GM12801 (cell line): ENCODE results near the gene LRP1B.

Experiments
- TF ChIP-seq, protein P1 (sequence below): IDR thresholded peaks from one replicate; pipeline ENCODE4 v1.5.1; 2011; ENCODE audit warnings: control low read depth; ENCODE audit not compliant: insufficient read length; ENCODE audit errors: extremely low read depth

LRP1B gene

GRCh38 chr2:140472676-140473075, 1658.1 kb downstream of the LRP1B start:
- TF ChIP-seq, protein P1, sequence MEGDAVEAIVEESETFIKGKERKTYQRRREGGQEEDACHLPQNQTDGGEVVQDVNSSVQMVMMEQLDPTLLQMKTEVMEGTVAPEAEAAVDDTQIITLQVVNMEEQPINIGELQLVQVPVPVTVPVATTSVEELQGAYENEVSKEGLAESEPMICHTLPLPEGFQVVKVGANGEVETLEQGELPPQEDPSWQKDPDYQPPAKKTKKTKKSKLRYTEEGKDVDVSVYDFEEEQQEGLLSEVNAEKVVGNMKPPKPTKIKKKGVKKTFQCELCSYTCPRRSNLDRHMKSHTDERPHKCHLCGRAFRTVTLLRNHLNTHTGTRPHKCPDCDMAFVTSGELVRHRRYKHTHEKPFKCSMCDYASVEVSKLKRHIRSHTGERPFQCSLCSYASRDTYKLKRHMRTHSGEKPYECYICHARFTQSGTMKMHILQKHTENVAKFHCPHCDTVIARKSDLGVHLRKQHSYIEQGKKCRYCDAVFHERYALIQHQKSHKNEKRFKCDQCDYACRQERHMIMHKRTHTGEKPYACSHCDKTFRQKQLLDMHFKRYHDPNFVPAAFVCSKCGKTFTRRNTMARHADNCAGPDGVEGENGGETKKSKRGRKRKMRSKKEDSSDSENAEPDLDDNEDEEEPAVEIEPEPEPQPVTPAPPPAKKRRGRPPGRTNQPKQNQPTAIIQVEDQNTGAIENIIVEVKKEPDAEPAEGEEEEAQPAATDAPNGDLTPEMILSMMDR: no peak

GRCh38 chr2:140465301-140465700, 1665.5 kb downstream of the LRP1B start:
- TF ChIP-seq, protein P1: no peak

GRCh38 chr2:140462990-140463389, 1667.8 kb downstream of the LRP1B start:
- TF ChIP-seq, protein P1: no peak

GRCh38 chr2:140457483-140457882, 1673.3 kb downstream of the LRP1B start:
- TF ChIP-seq, protein P1: no peak

DNA sequence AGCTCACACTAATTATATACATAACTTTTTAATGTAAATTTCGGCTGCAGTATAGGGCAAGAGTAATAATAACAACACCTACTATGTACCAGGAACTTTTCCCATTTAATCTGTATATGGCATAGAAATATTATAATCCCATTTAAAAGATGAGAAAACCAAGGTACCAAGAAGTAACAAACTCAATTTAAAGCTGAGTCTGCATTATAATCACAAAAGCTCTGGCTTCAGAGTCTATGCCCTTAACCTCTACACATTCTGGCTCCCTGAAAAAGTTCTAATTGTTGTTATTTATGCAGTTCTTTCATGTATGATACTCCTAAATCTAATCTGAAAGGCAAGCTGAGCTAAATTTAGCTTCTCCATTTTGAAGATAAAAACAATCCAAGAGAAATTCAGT, 1675.5 kb downstream of the LRP1B start:
- TF ChIP-seq, protein P1: no peak

GRCh38 chr2:140454717-140455116, 1676.1 kb downstream of the LRP1B start:
- TF ChIP-seq, protein P1: no peak

DNA sequence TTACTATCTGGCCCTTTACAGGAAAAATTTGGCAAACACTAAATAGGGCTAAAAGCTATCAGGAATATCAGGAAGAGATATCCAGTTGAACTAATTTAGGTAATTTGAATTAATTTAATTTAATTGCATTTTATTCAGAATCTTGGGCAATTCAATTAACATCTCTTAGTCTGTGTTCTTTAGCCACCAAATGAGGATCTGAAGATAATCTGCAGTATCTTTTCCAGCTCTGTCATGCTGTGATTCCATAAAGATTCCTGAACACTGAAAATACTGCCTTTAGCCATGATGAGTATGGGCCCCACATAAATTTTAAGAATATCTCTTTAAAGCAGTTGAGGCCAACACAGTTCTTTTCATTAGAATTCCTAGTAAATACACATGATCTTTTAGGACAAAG, 1679.5 kb downstream of the LRP1B start:
- TF ChIP-seq, protein P1: no peak

- TF ChIP-seq, protein P1: no peak
Observed at GRCh38 chr2:140442319-140442718, 1688.5 kb downstream of the LRP1B start.
